Breast epithelium (tissue), 3 donors: Measurements from ENCODE around the gene TCF7L1.

ENCODE experiments used
- CTCF ChIP-seq, 3 donors: fragments of 450-650 bp; IDR thresholded peaks; one replicate each; pipeline ENCODE4 v1.5.1; 2016 to 2017; ENCODE audit warnings: antibody characterized with exemption in 3 of 3, mild to moderate bottlenecking in 3 of 3, moderate library complexity in 3 of 3
- POLR2A ChIP-seq: fragments of 450-650 bp; IDR thresholded peaks from one replicate; pipeline ENCODE4 v1.6.1; 2016; ENCODE audit warnings: antibody characterized with exemption, mild to moderate bottlenecking, moderate library complexity
- POLR2AphosphoS5 ChIP-seq, 3 donors: sonication (generic); formaldehyde crosslinking; IDR thresholded peaks; one replicate each; pipeline ENCODE4 v1.6.1; 2017; ENCODE audit warnings: antibody characterized with exemption in 3 of 3

- no peak for TF ChIP-seq CTCF (IDR thresholded peaks at IDR 0.05)
- TF ChIP-seq POLR2A: no peak
- no peak for TF ChIP-seq POLR2AphosphoS5 (IDR thresholded peaks at IDR 0.05)
These were observed 31.0 kb downstream of the TCF7L1 start for GRCh38 chr2:85164145-85164569.
